Spinal cord (tissue), 10 donors: ENCODE results near the gene TNFRSF1A. TPM values are rescaled to one million over a fixed set of nuclear protein-coding genes. Genes with fewer than 3 reads are reported as not detected.
A peak's percentile ranks its signal among the peaks of the same experiment; 100 is the strongest.
"Not testable (repeated sequence)": the region's sequence is repeated elsewhere in the genome, so short reads cannot be mapped to it uniquely, and the experiment has no call there.

Source experiments
- DNase-seq, 6 donors: peaks; one replicate each; pipeline versions ENCODE4 v3.0.0 to v3.0.0-alpha.2; 2013 to 2015; ENCODE audit warnings: low spot score in 6 of 6, low read depth in 4 of 6
- H3K27ac ChIP-seq: one replicate; pipeline ENCODE4 v1.5.1; 2013; ENCODE audit warnings: low read depth, low read length, control low read depth
- H3K27me3 ChIP-seq: one replicate; pipeline ENCODE4 v1.6.1; 2013; ENCODE audit warnings: low read length; ENCODE audit not compliant: control insufficient read depth, insufficient read depth
- H3K36me3 ChIP-seq: one replicate; pipeline ENCODE4 v1.6.1; 2013; ENCODE audit warnings: low read length; ENCODE audit not compliant: control insufficient read depth, insufficient read depth
- H3K4me1 ChIP-seq: one replicate; pipeline ENCODE4 v1.6.1; 2013; ENCODE audit warnings: low read length; ENCODE audit not compliant: control insufficient read depth, insufficient read depth
- H3K4me3 ChIP-seq: one replicate; pipeline ENCODE4 v1.5.1; 2013; ENCODE audit warnings: low read depth, low read length, control low read depth
- H3K9me3 ChIP-seq: one replicate; pipeline ENCODE4 v1.6.1; 2013; ENCODE audit warnings: low read length; ENCODE audit not compliant: control insufficient read depth, insufficient read depth
- WGBS: methylation state at CpG from one replicate; pipeline ENCODE4 v1.1.5; 2013; ENCODE audit warnings: missing lambda C conversion rate; ENCODE audit not compliant: insufficient coverage; 5-methylcytosine and 5-hydroxymethylcytosine counted together
- polyA plus RNA-seq, 2 donors: library from polyadenylated mRNA; unstranded; fragments of 120-200 nt; gene quantifications; one replicate each; pipeline ENCODE4 v1.2.1, GENCODE V29; 2013; ENCODE audit not compliant: insufficient read length in 2 of 2
- total RNA-seq, 2 donors: library from RNA; depleted of rRNA in 1 of 2; stranded (reverse); fragments of 120-200 nt in 1 of 2; fragments of >200 nt in 1 of 2; gene quantifications; one replicate each; pipeline versions ENCODE4 v1.2.3 to v1.2.4, GENCODE V29; 2013 to 2014
- donor health status: healthy.

TNFRSF1A gene
- total and polyA plus RNA-seq, 4 donors: 38.1 to 62.4 (median 55.6) TPM

GRCh38 chr12:6346942-6347341, 5.1 kb upstream of the TNFRSF1A start:
- 96% methylated on average over 8 of the region's 8 CpGs for WGBS
- H3K4me1 ChIP-seq: peaks cover 22% of the 10 kb centered on the region
- H3K27ac ChIP-seq: no peak overlapping the region

GRCh38 chr12:6346235-6346832, 4.5 kb upstream of the TNFRSF1A start:
- WGBS: 82% methylated on average over 4 of the region's 5 CpGs
- no peak overlapping the region for H3K27ac ChIP-seq

More at GRCh38 chr12:6346942-6347341, 5.1 kb upstream of the TNFRSF1A start:
- no peaks in the 10 kb centered on the region for H3K9me3 ChIP-seq
- DNase-seq: no peak
- no peak overlapping the region for H3K4me3 ChIP-seq
- no peaks in the 10 kb centered on the region for H3K36me3 ChIP-seq
- no peaks in the 10 kb centered on the region for H3K27me3 ChIP-seq

GRCh38 chr12:6345319-6346091, 3.6 kb upstream of the TNFRSF1A start:
- H3K36me3 ChIP-seq: peaks cover 3% of the 10 kb centered on the region
- no peaks in the 10 kb centered on the region for H3K27me3 ChIP-seq
- no peak for DNase-seq
- no peak overlapping the region for H3K27ac ChIP-seq
- WGBS: 71% methylated on average over 4 of the region's 10 CpGs
- no peaks in the 10 kb centered on the region for H3K9me3 ChIP-seq
- H3K4me3 ChIP-seq: no peak overlapping the region
- peaks cover 36% of the 10 kb centered on the region for H3K4me1 ChIP-seq

More at GRCh38 chr12:6346235-6346832, 4.5 kb upstream of the TNFRSF1A start:
- Histone ChIP-seq H3K9me3 (no peaks in the 10 kb centered on the region), H3K4me1 (peaks cover 28% of the 10 kb centered on the region), H3K4me3 (no peak overlapping the region), H3K36me3 (peaks cover 3% of the 10 kb centered on the region), H3K27me3 (no peaks in the 10 kb centered on the region)
- no peak for DNase-seq

- not testable (repeated sequence) for H3K27ac ChIP-seq, H3K36me3 ChIP-seq, H3K27me3 ChIP-seq, H3K4me3 ChIP-seq, DNase-seq, H3K9me3 ChIP-seq
- 100% methylated on average over 4 of the region's 11 CpGs for WGBS
- H3K4me1 ChIP-seq: peaks cover 44% of the 10 kb centered on the region
These were observed 2.3 kb upstream of the TNFRSF1A start for GRCh38 chr12:6344101-6344660.

- Histone ChIP-seq H3K4me3 (no peak overlapping the region), H3K4me1 (peaks cover 47% of the 10 kb centered on the region), H3K9me3 (no peaks in the 10 kb centered on the region), H3K27me3 (no peaks in the 10 kb centered on the region), H3K36me3 (peaks cover 3% of the 10 kb centered on the region), H3K27ac (no peak overlapping the region)
- no peak for DNase-seq
- WGBS: 20% methylated on average over 1 of the region's 5 CpGs
These were observed 1.6 kb upstream of the TNFRSF1A start for GRCh38 chr12:6343518-6343917.

GRCh38 chr12:6342140-6342889, 439 bp upstream of the TNFRSF1A start:
- H3K27me3 ChIP-seq: no peaks in the 10 kb centered on the region
- 43% methylated on average over 3 of the region's 7 CpGs for WGBS
- no peak for DNase-seq
- H3K36me3 ChIP-seq: peaks cover 3% of the 10 kb centered on the region
- H3K27ac ChIP-seq: peak overlapping the region; percentile 96
- peak overlapping the region; percentile 90 for H3K4me3 ChIP-seq
- H3K4me1 ChIP-seq: peaks cover 47% of the 10 kb centered on the region
- no peaks in the 10 kb centered on the region for H3K9me3 ChIP-seq

GRCh38 chr12:6340745-6341416, 995 bp downstream of the TNFRSF1A start:
- Histone ChIP-seq H3K4me1 (peaks cover 58% of the 10 kb centered on the region), H3K27me3 (no peaks in the 10 kb centered on the region), H3K9me3 (no peaks in the 10 kb centered on the region), H3K4me3 (peak overlapping the region; percentile 90), H3K27ac (peak overlapping the region; percentile 96), H3K36me3 (peaks cover 3% of the 10 kb centered on the region)
- no peak for DNase-seq
- 24% methylated on average over 9 of the region's 15 CpGs for WGBS

GRCh38 chr12:6340032-6340638, 1.7 kb downstream of the TNFRSF1A start:
- H3K9me3 ChIP-seq: no peaks in the 10 kb centered on the region
- H3K4me3 ChIP-seq: peak overlapping the region; percentile 90
- no peaks in the 10 kb centered on the region for H3K27me3 ChIP-seq
- H3K4me1 ChIP-seq: peaks cover 65% of the 10 kb centered on the region
- peaks cover 3% of the 10 kb centered on the region for H3K36me3 ChIP-seq
- WGBS: 29% methylated on average over 8 of the region's 9 CpGs
- peak overlapping the region; percentile 96 for H3K27ac ChIP-seq
- peak in 1 of 6 donors; percentile 14 for DNase-seq

- Histone ChIP-seq H3K9me3 (no peaks in the 10 kb centered on the region), H3K4me3 (no peak overlapping the region), H3K36me3 (peaks cover 3% of the 10 kb centered on the region), H3K4me1 (peaks cover 74% of the 10 kb centered on the region), H3K27ac (no peak overlapping the region), H3K27me3 (no peaks in the 10 kb centered on the region)
- no peak for DNase-seq
- 54% methylated on average over 2 of the region's 3 CpGs for WGBS
These were observed 2.9 kb downstream of the TNFRSF1A start for GRCh38 chr12:6338955-6339354.
